Gastrocnemius medialis (tissue), 4 donors: ENCODE results near the gene KCNH8.

Experiments used
- CTCF ChIP-seq, 5 experiments: fragments of 450-650 bp in 3 of 5; fragments of 200-600 bp in 2 of 5; sonication (generic) in 2 of 5; IDR thresholded peaks in 4 of 5; conservative IDR thresholded peaks in 1 of 5; 1 replicate in 4 of 5; 2 replicates in 1 of 5; pipeline ENCODE4 v1.5.1; 2016 to 2019; ENCODE audit warnings: antibody characterized with exemption in 5 of 5, mild to moderate bottlenecking in 3 of 5, moderate library complexity in 3 of 5
- POLR2A ChIP-seq, 2 donors: fragments of 450-650 bp; IDR thresholded peaks; one replicate each; pipeline ENCODE4 v1.6.1; 2017; ENCODE audit warnings: antibody characterized with exemption in 2 of 2, mild to moderate bottlenecking in 2 of 2, moderate library complexity in 2 of 2

- TF ChIP-seq CTCF (IDR thresholded peaks at IDR 0.05 in 4 of 5, conservative IDR thresholded peaks at IDR 0.05 in 1 of 5) (no peak), POLR2A (IDR thresholded peaks at IDR 0.05) (no peak)
Observed at GRCh38 chr3:19487386-19487785, 339.1 kb downstream of the KCNH8 start.
